Measurements from ENCODE around the gene EPHB1.

- TF ChIP-seq CTCF (conservative IDR thresholded peaks at IDR 0.05; ENCODE audit: low read depth, low read length) (no peak), EZH2 (IDR thresholded peaks at IDR 0.05; ENCODE audit: borderline replicate concordance, low read depth, low read length, poor library complexity, severe bottlenecking) (no peak)
These were observed 255.5 kb downstream of the EPHB1 start for GRCh38 chr3:135050536-135050935.

All from A673 (cell line).